Activated CD8-positive, alpha-beta T cell treated with anti-CD3 and anti-CD28 coated beads for 36 hours (primary cell): ENCODE data around the gene DNAJC6. TPM values are rescaled to one million over a fixed set of nuclear protein-coding genes. Genes with fewer than 3 reads are reported as not detected.

Experiments
- ATAC-seq: fragments of 200-7000 bp; cut with Tn5 transposase; one replicate; pipeline ENCODE4 v1.10.0; 2021; ENCODE audit warnings: mild to moderate bottlenecking, moderate library complexity
- CTCF ChIA-PET: fragments of 350-600 bp; sonication (Branson Sonifier 250); formaldehyde crosslinking; loops from one replicate; lab custom pipeline; 2021; ENCODE audit warnings: antibody characterized with exemption; lab: Charles Lee
- POLR2A ChIA-PET: fragments of 350-600 bp; sonication (Branson Sonifier 250); formaldehyde crosslinking; loops from one replicate; lab custom pipeline; 2021; ENCODE audit warnings: antibody characterized with exemption; lab: Charles Lee
- DNase-seq: peaks from one replicate; pipeline ENCODE4 v3.0.0-alpha.2; 2020
- H3K27ac Mint-ChIP-seq: one replicate; pipeline ENCODE4 v1.8.0; 2021; ENCODE audit warnings: mild to moderate bottlenecking, mixed read lengths
- H3K27me3 Mint-ChIP-seq: one replicate; pipeline ENCODE4 v1.8.0; 2021; ENCODE audit warnings: mixed read lengths
- H3K36me3 Mint-ChIP-seq: one replicate; pipeline ENCODE4 v1.8.0; 2021; ENCODE audit warnings: low read depth, mixed read lengths
- H3K4me1 Mint-ChIP-seq: one replicate; pipeline ENCODE4 v1.8.0; 2021; ENCODE audit warnings: low read depth, mixed read lengths
- H3K4me3 Mint-ChIP-seq: one replicate; pipeline ENCODE4 v1.8.0; 2021; ENCODE audit warnings: mild to moderate bottlenecking, moderate library complexity, mixed read lengths
- H3K9me3 Mint-ChIP-seq: one replicate; pipeline ENCODE4 v1.8.0; 2021; ENCODE audit warnings: mixed read lengths
- CTCF ChIP-seq: fragments of 200-600 bp; IDR thresholded peaks from one replicate; pipeline ENCODE4 v1.8.0; 2022; ENCODE audit warnings: antibody characterized with exemption, mild to moderate bottlenecking
- intact Hi-C: fragments of 100-400 bp; cut with micrococcal nuclease; formaldehyde crosslinking; loops from one replicate; pipeline ENCODE4 v1.10.0; 2022
- total RNA-seq, 2 experiments: library from RNA; stranded (reverse); gene quantifications; one replicate each; pipeline ENCODE4 v1.2.3, GENCODE V29; 2021

The DNAJC6 gene
- total RNA-seq, 2 experiments from 2014 or later: 2.1 to 2.2 TPM

- no peaks in the 10 kb centered on the region for H3K36me3 Mint-ChIP-seq
- no peak for ATAC-seq
- H3K4me3 Mint-ChIP-seq: no peak overlapping the region
- DNase-seq: no peak
- intact Hi-C loops: no loop called here
- ChIA-PET CTCF (interaction anchor here (1.4 kb wide), 1 partner anchor 12 kb away, joined by 4 read pairs; no protein-coding TSS in a partner anchor), POLR2A (no interaction called here)
- no peak overlapping the region for H3K27ac Mint-ChIP-seq
- H3K9me3 Mint-ChIP-seq: no peaks in the 10 kb centered on the region
- peaks cover 11% of the 10 kb centered on the region for H3K27me3 Mint-ChIP-seq
- TF ChIP-seq CTCF: no peak
- no peaks in the 10 kb centered on the region for H3K4me1 Mint-ChIP-seq
Observed at GRCh38 chr1:65299328-65299727, 10.0 kb upstream of the DNAJC6 start.

GRCh38 chr1:65308781-65309303, 501 bp upstream of the DNAJC6 start:
- intact Hi-C loops: no loop called here
- Mint-ChIP-seq H3K27me3 (peaks cover 46% of the 10 kb centered on the region), H3K4me3 (no peak overlapping the region), H3K9me3 (no peaks in the 10 kb centered on the region), H3K27ac (no peak overlapping the region), H3K36me3 (no peaks in the 10 kb centered on the region), H3K4me1 (peaks cover 3% of the 10 kb centered on the region)
- ChIA-PET POLR2A (interaction anchor here (1.4 kb wide), 1 partner anchor 12 kb away, joined by 3 read pairs; no protein-coding TSS in a partner anchor), CTCF (interaction anchor here (1.0 kb wide), 1 partner anchor 16 kb away, joined by 3 read pairs; no protein-coding TSS in a partner anchor)
- ATAC-seq (no peak), DNase-seq (no peak)
- TF ChIP-seq CTCF: no peak

GRCh38 chr1:65310078-65310587, 790 bp downstream of the DNAJC6 start:
- Mint-ChIP-seq H3K9me3 (no peaks in the 10 kb centered on the region), H3K36me3 (no peaks in the 10 kb centered on the region), H3K27ac (no peak overlapping the region), H3K4me1 (peaks cover 3% of the 10 kb centered on the region), H3K4me3 (no peak overlapping the region), H3K27me3 (peaks cover 46% of the 10 kb centered on the region)
- ChIA-PET POLR2A (interaction anchor here (1.4 kb wide), 1 partner anchor 14 kb away, joined by 3 read pairs; no protein-coding TSS in a partner anchor), CTCF (interaction anchor here (1.4 kb wide), 1 partner anchor 11 kb away, joined by 4 read pairs; no protein-coding TSS in a partner anchor)
- peak; percentile 27 for ATAC-seq
- intact Hi-C loops: no loop called here
- no peak for DNase-seq
- TF ChIP-seq CTCF: no peak

GRCh38 chr1:65311760-65312159, 2.4 kb downstream of the DNAJC6 start:
- ATAC-seq (no peak), DNase-seq (no peak)
- Mint-ChIP-seq H3K27ac (no peak overlapping the region), H3K4me3 (no peak overlapping the region), H3K27me3 (peaks cover 40% of the 10 kb centered on the region), H3K4me1 (peaks cover 3% of the 10 kb centered on the region), H3K9me3 (no peaks in the 10 kb centered on the region), H3K36me3 (no peaks in the 10 kb centered on the region)
- intact Hi-C loops: no loop called here
- CTCF ChIA-PET: interaction anchor here (1.4 kb wide), 1 partner anchor 13 kb away, joined by 4 read pairs; no protein-coding TSS in a partner anchor
- POLR2A ChIA-PET: no interaction called here
- no peak for TF ChIP-seq CTCF

- Mint-ChIP-seq H3K27ac (no peak overlapping the region), H3K36me3 (peaks cover 2% of the 10 kb centered on the region), H3K4me3 (no peak overlapping the region), H3K4me1 (no peaks in the 10 kb centered on the region), H3K9me3 (peaks cover 5% of the 10 kb centered on the region), H3K27me3 (peaks cover 20% of the 10 kb centered on the region)
- no peak for TF ChIP-seq CTCF
- DNase-seq: no peak
- intact Hi-C loops: no loop called here
- CTCF ChIA-PET: interaction anchor here (0.7 to 1.4 kb wide), 3 partner anchors 8 to 641 kb away, joined by 3 read pairs; no protein-coding TSS in a partner anchor
- POLR2A ChIA-PET: no interaction called here
- ATAC-seq: no peak
Observed at GRCh38 chr1:65316233-65316632, 6.9 kb downstream of the DNAJC6 start.
